GM12865 (cell line): ENCODE data around the gene RADIL.

ENCODE experiments used
- DNase-seq: peaks from one replicate; pipeline ENCODE4 v3.0.0; 2010; ENCODE audit warnings: low read depth
- H3K4me3 ChIP-seq: 2 replicates; pipeline ENCODE4 v1.5.1; 2011; ENCODE audit warnings: mild to moderate bottlenecking, low read depth, low read length, control low read depth
- CTCF ChIP-seq: IDR thresholded peaks from 2 replicates; pipeline ENCODE4 v1.5.1; 2011; ENCODE audit warnings: low read length, control low read depth, low read depth, inconsistent platforms; ENCODE audit not compliant: insufficient read depth; ENCODE audit errors: missing control alignments

RADIL gene

GRCh38 chr7:4820405-4820966 lies 63.0 kb downstream of the RADIL start:
- DNase-seq, result no peak
- no peak overlapping the region for H3K4me3 ChIP-seq
- no peak for TF ChIP-seq CTCF

- no peak for TF ChIP-seq CTCF
- no peak overlapping the region for H3K4me3 ChIP-seq
- no peak for DNase-seq
Measured at GRCh38 chr7:4819560-4820404, 63.7 kb downstream of the RADIL start.

DNA sequence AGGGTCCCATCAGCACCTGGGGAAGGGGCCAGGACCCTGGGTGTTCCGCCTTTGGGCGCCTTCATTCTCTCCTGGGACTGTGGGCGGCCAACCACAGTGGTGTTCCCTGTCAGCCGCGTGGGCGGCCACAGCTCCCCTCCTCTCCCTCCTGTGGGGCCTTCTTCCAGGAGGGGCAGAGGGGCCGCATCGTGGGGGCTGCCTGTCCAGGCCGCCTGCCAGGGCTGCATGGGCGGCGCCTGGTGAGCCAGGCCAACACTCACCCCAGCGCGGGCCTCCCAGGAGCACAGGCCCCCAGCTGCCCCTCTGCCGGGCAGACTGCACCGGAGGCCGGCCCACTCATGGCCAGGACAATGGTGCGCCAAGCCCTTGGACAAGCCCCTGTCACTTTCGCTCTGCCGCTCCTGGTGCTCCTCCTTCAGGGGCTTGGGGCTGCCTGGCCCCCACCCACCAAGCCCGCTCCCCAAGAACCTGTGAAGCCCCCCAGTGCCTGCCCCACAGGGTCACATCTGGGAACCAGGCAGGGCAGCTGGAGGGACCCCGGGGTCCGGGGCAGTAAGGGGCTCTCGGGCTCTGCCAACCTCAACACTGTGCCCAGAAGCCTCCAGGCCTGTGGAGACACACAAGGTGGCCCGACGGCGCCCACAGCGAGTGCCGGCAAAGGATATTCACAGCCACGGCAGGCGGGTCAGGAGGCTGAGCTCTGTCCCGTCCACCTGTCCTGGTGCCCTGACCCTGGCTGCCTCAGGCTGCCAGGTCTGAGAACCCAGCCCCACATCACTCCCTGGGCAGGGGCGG lies 65.3 kb downstream of the RADIL start:
- no peak for DNase-seq
- H3K4me3 ChIP-seq, result no peak overlapping the region
- no peak for TF ChIP-seq CTCF

GRCh38 chr7:4817178-4817901 lies 66.2 kb downstream of the RADIL start:
- no peak overlapping the region for H3K4me3 ChIP-seq
- no peak for DNase-seq
- no peak for TF ChIP-seq CTCF

DNA sequence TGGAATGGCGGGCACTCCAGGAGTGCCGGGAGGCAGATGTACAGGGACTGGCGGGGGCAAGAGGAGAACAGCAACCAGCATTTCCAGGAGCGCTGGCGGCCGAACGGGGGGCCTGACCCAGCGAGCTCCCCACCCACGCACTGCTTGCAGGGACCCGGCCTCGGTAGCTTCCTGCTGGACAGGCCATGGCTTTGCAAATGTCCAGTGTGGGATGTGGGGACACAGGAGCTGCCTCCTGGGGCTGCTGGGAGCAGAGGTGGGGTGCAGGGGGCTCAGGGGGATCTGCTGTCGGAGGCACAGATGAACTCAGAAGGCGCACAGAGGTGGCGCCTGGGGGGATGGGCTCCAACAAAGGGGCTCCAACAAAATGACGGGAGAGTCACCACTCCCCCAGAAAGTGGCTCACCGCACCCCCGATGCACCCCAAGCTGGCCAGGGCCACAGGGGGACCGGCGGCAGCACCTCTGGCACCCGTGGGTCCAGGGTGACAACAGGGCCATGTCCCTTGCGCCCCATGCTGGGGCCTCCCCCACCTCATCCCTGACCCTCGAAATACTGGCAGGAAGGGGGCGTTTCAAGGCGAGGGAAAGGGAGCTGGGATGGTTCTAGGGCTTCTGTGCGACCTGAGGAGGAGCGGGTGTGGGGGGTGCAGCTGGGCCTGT lies 67.0 kb downstream of the RADIL start:
- no peak for DNase-seq
- H3K4me3 ChIP-seq, result no peak overlapping the region
- TF ChIP-seq CTCF, result no peak
